HEK293 (cell line): Measurements from ENCODE around the gene SYNGR1.
"Not testable (repeated sequence)": the region's sequence is repeated elsewhere in the genome, so short reads cannot be mapped to it uniquely, and the experiment has no call there.

Experiments used
- CTCF ChIA-PET: fragments of 350-600 bp; formaldehyde crosslinking; extraction: SDS; loops from one replicate; lab custom pipeline; 2021; ENCODE audit warnings: antibody characterized with exemption; lab: Yijun Ruan, JAX
- POLR2A ChIA-PET: fragments of 300-600 bp; formaldehyde crosslinking; extraction: SDS; loops from one replicate; lab custom pipeline; 2020; ENCODE audit warnings: antibody characterized with exemption, inconsistent platforms; lab: Yijun Ruan, JAX
- H3K27ac ChIP-seq: fragments of 200-500 bp; sonication (Bioruptor generic); 2 replicates; pipeline ENCODE4 v1.5.1; 2014; ENCODE audit warnings: low read depth, low read length, control low read depth, inconsistent platforms; ENCODE audit errors: extremely low read depth
- H3K36me3 ChIP-seq, 2 experiments: fragments of 200-500 bp in 1 of 2; sonication (Bioruptor generic) in 1 of 2; 1 replicate in 1 of 2; 2 replicates in 1 of 2; pipeline ENCODE4 v1.5.1; 2014 to 2017; ENCODE audit warnings: inconsistent platforms in 2 of 2, low read length in 2 of 2; ENCODE audit not compliant: control insufficient read depth in 2 of 2, insufficient read depth in 1 of 2
- H3K4me1 ChIP-seq: fragments of 200-500 bp; sonication (Bioruptor generic); 2 replicates; pipeline ENCODE4 v1.5.1; 2014; ENCODE audit warnings: mild to moderate bottlenecking, low read length, inconsistent platforms; ENCODE audit not compliant: control insufficient read depth, insufficient read depth
- H3K4me3 ChIP-seq: 2 replicates; pipeline ENCODE4 v1.5.1; 2011; ENCODE audit warnings: low read depth, mild to moderate bottlenecking, control low read depth, low read length, moderate library complexity
- H3K9me3 ChIP-seq: fragments of 200-500 bp; sonication (Bioruptor generic); 2 replicates; pipeline ENCODE4 v1.5.1; 2014; ENCODE audit warnings: low read depth, low read length, inconsistent platforms; ENCODE audit not compliant: control insufficient read depth, insufficient read depth
- GLI4 ChIP-seq: fragments of 450-650 bp; formaldehyde crosslinking; IDR thresholded peaks from 2 replicates; pipeline ENCODE4 v1.5.1; 2016; ENCODE audit warnings: missing biosample characterization, missing genetic modification characterization
- MYNN ChIP-seq: fragments of 450-650 bp; formaldehyde crosslinking; IDR thresholded peaks from 2 replicates; pipeline ENCODE4 v1.5.1; 2016; ENCODE audit warnings: missing biosample characterization, missing genetic modification characterization, borderline replicate concordance
- PRDM1 ChIP-seq: fragments of 450-650 bp; formaldehyde crosslinking; IDR thresholded peaks from 2 replicates; pipeline ENCODE4; 2016; ENCODE audit warnings: missing biosample characterization, missing genetic modification characterization
- SP2 ChIP-seq: fragments of 450-650 bp; formaldehyde crosslinking; IDR thresholded peaks from 2 replicates; pipeline ENCODE4 v1.5.1; 2016; ENCODE audit warnings: missing biosample characterization, missing genetic modification characterization
- TRIM28 ChIP-seq: IDR thresholded peaks from 2 replicates; pipeline ENCODE4 v1.6.1; 2011; ENCODE audit warnings: low read length, control low read depth, borderline replicate concordance
- ZNF121 ChIP-seq: fragments of 450-650 bp; formaldehyde crosslinking; IDR thresholded peaks from 2 replicates; pipeline ENCODE4 v1.5.1; 2016; ENCODE audit warnings: missing biosample characterization, missing genetic modification characterization
- ZNF138 ChIP-seq: fragments of 450-650 bp; formaldehyde crosslinking; IDR thresholded peaks from 2 replicates; pipeline ENCODE4 v1.5.1; 2016; ENCODE audit warnings: missing biosample characterization, missing genetic modification characterization, borderline replicate concordance
- ZNF211 ChIP-seq: fragments of 450-650 bp; formaldehyde crosslinking; IDR thresholded peaks from 2 replicates; pipeline ENCODE4 v1.5.1; 2016; ENCODE audit warnings: low read depth, missing biosample characterization, missing genetic modification characterization
- ZNF26 ChIP-seq: fragments of 450-650 bp; formaldehyde crosslinking; IDR thresholded peaks from 2 replicates; pipeline ENCODE4 v1.5.1; 2016; ENCODE audit warnings: missing biosample characterization, missing genetic modification characterization
- ZNF362 ChIP-seq: fragments of 450-650 bp; formaldehyde crosslinking; IDR thresholded peaks from 2 replicates; pipeline ENCODE4 v1.5.1; 2016; ENCODE audit warnings: missing biosample characterization, missing genetic modification characterization
- ZNF366 ChIP-seq: fragments of 450-650 bp; formaldehyde crosslinking; conservative IDR thresholded peaks from 2 replicates; pipeline ENCODE4 v1.5.1; 2016; ENCODE audit warnings: missing biosample characterization, missing genetic modification characterization
- ZNF513 ChIP-seq: fragments of 450-650 bp; IDR thresholded peaks from 2 replicates; pipeline ENCODE4 v1.5.1; 2018; ENCODE audit warnings: missing biosample characterization, missing genetic modification characterization
- ZNF514 ChIP-seq: fragments of 450-650 bp; formaldehyde crosslinking; IDR thresholded peaks from 2 replicates; pipeline ENCODE4 v1.5.1; 2016; ENCODE audit warnings: missing biosample characterization, missing genetic modification characterization
- ZNF600 ChIP-seq: fragments of 450-650 bp; formaldehyde crosslinking; IDR thresholded peaks from 2 replicates; pipeline ENCODE4 v1.5.1; 2016; ENCODE audit warnings: missing biosample characterization, missing genetic modification characterization
- TF ChIP-seq, protein P1 (sequence below): fragments of 450-650 bp; formaldehyde crosslinking; IDR thresholded peaks from 2 replicates; pipeline ENCODE4 v1.5.1; 2016; ENCODE audit warnings: missing biosample characterization, missing genetic modification characterization

SYNGR1 gene

DNA sequence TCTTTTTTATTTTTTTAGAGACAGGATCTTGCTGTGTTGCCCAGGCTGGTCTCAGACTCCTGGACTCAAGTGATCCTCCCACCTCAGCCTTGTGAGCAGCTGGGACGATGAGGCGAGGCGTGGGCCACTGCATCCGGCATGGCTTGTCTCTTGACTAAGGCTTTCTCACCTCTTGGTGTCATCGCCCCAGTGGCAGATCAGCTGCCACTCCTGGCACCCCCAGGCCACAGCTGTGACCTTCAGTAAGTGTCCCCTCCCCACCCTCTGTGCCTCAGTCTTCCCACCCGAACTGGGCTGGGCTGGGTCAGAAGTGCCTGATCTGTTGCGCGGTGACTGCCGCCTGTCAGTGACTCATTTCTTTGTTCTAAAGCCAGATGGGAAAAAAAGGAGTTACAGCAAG, 3.6 kb downstream of the SYNGR1 start:
- no peak for TF ChIP-seq ZNF211 (tag by site-specific recombination)
- TF ChIP-seq ZNF121 (tag by site-specific recombination), result peak; percentile 67; the same call in 1 of the 2 replicates
- TF ChIP-seq, all 188 proteins: peak for 1
- Histone ChIP-seq H3K36me3 (no peaks in the 10 kb centered on the region), H3K9me3 (no peaks in the 10 kb centered on the region), H3K4me1 (peaks cover 15% of the 10 kb centered on the region), H3K27ac (no peak overlapping the region), H3K4me3 (no peak overlapping the region)
- ChIA-PET POLR2A (interaction anchor here (1.2 to 1.9 kb wide), 3 partner anchors 34 to 46 kb away, joined by 3 to 5 read pairs (median 4); partner anchors contain the start of gene TAB1), CTCF (interaction anchor here (3.0 kb wide), 1 partner anchor 10 kb away, joined by 18 read pairs; no protein-coding TSS in a partner anchor)

- Histone ChIP-seq H3K4me3 (no peak overlapping the region), H3K36me3 (peaks cover 0 to 8% of the 10 kb centered on the region in 2 experiments; a peak in 1 of 3 replicates), H3K9me3 (no peaks in the 10 kb centered on the region), H3K27ac (no peak overlapping the region), H3K4me1 (peaks cover 15% of the 10 kb centered on the region)
- ChIA-PET CTCF (interaction anchor here (0.6 to 1.7 kb wide), 5 partner anchors 10 to 593 kb away, joined by 3 to 7 read pairs (median 4); no protein-coding TSS in a partner anchor), POLR2A (interaction anchor here (0.5 to 1.9 kb wide), 2 partner anchors 45 to 1311 kb away, joined by 3 to 4 read pairs; partner anchors contain the start of gene TAB1)
- no peak for TF ChIP-seq ZNF362 (tag by site-specific recombination)
- no peak for TF ChIP-seq GLI4 (tag by site-specific recombination)
- no peak for TF ChIP-seq ZNF514 (tag by site-specific recombination)
- TF ChIP-seq ZNF138, result no peak
- TF ChIP-seq TRIM28, result no peak
- TF ChIP-seq ZNF26, result no peak
- TF ChIP-seq MYNN, result no peak
These were observed 5.3 kb downstream of the SYNGR1 start for GRCh38 chr22:39355080-39355479.

- peaks cover 12% of the 10 kb centered on the region for H3K4me1 ChIP-seq
- peak; percentile 82 for TF ChIP-seq PRDM1
- POLR2A ChIA-PET, result interaction anchor here (0.6 kb wide), 1 partner anchor 24 kb away, joined by 3 read pairs; no protein-coding TSS in a partner anchor
- H3K27ac ChIP-seq, H3K9me3 ChIP-seq, H3K4me3 ChIP-seq, H3K36me3 ChIP-seq: not testable (repeated sequence)
- CTCF ChIA-PET, result interaction anchor here (0.6 to 0.7 kb wide), 4 partner anchors 13 to 1619 kb away, joined by 3 to 6 read pairs (median 4); no protein-coding TSS in a partner anchor
These were observed 6.0 kb downstream of the SYNGR1 start for GRCh38 chr22:39355805-39356204.

GRCh38 chr22:39356464-39356863, 6.7 kb downstream of the SYNGR1 start:
- CTCF ChIA-PET, result interaction anchor here (0.6 to 0.7 kb wide), 4 partner anchors 14 to 1619 kb away, joined by 3 to 6 read pairs (median 4); no protein-coding TSS in a partner anchor
- POLR2A ChIA-PET, result interaction anchor here (0.7 kb wide), 1 partner anchor 35 kb away, joined by 4 read pairs; no protein-coding TSS in a partner anchor

More at GRCh38 chr22:39356464-39356863, 6.7 kb downstream of the SYNGR1 start:
- H3K4me3 ChIP-seq, result no peak overlapping the region
- peaks cover 0 to 8% of the 10 kb centered on the region in 2 experiments; a peak in 1 of 3 replicates for H3K36me3 ChIP-seq
- peaks cover 5% of the 10 kb centered on the region for H3K4me1 ChIP-seq
- no peaks in the 10 kb centered on the region for H3K9me3 ChIP-seq
- TF ChIP-seq ZNF513 (no peak), SP2 (peak; percentile 26; the same call in 1 of the 2 replicates), ZNF366 (tag by site-specific recombination) (peak; percentile 49), ZNF600 (tag by site-specific recombination) (0 out of 2 replicates have a peak, but pooled peaks have one; percentile 27)
- TF ChIP-seq, protein P1, sequence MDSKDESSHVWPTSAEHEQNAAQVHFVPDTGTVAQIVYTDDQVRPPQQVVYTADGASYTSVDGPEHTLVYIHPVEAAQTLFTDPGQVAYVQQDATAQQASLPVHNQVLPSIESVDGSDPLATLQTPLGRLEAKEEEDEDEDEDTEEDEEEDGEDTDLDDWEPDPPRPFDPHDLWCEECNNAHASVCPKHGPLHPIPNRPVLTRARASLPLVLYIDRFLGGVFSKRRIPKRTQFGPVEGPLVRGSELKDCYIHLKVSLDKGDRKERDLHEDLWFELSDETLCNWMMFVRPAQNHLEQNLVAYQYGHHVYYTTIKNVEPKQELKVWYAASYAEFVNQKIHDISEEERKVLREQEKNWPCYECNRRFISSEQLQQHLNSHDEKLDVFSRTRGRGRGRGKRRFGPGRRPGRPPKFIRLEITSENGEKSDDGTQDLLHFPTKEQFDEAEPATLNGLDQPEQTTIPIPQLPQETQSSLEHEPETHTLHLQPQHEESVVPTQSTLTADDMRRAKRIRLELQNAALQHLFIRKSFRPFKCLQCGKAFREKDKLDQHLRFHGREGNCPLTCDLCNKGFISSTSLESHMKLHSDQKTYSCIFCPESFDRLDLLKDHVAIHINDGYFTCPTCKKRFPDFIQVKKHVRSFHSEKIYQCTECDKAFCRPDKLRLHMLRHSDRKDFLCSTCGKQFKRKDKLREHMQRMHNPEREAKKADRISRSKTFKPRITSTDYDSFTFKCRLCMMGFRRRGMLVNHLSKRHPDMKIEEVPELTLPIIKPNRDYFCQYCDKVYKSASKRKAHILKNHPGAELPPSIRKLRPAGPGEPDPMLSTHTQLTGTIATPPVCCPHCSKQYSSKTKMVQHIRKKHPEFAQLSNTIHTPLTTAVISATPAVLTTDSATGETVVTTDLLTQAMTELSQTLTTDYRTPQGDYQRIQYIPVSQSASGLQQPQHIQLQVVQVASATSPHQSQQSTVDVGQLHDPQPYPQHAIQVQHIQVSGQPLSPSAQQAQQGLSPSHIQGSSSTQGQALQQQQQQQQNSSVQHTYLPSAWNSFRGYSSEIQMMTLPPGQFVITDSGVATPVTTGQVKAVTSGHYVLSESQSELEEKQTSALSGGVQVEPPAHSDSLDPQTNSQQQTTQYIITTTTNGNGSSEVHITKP, result no peak
- TF ChIP-seq, all 188 proteins: peak for 3
- no peak overlapping the region for H3K27ac ChIP-seq
